Stimulated activated CD8-positive, alpha-beta memory T cell treated with anti-CD3 and anti-CD28 coated beads, Interleukin-15, amount 100 ng/mL, for 4 hours (primary cell): ENCODE measurements around the gene MYH14.
A peak's percentile ranks its signal among the peaks of the same experiment; 100 is the strongest.

Experiments
- DNase-seq, 2 donors: peaks; one replicate each; pipeline ENCODE4 v3.0.0-alpha.2; 2020; ENCODE audit warnings: low read depth in 2 of 2

The MYH14 gene

DNA sequence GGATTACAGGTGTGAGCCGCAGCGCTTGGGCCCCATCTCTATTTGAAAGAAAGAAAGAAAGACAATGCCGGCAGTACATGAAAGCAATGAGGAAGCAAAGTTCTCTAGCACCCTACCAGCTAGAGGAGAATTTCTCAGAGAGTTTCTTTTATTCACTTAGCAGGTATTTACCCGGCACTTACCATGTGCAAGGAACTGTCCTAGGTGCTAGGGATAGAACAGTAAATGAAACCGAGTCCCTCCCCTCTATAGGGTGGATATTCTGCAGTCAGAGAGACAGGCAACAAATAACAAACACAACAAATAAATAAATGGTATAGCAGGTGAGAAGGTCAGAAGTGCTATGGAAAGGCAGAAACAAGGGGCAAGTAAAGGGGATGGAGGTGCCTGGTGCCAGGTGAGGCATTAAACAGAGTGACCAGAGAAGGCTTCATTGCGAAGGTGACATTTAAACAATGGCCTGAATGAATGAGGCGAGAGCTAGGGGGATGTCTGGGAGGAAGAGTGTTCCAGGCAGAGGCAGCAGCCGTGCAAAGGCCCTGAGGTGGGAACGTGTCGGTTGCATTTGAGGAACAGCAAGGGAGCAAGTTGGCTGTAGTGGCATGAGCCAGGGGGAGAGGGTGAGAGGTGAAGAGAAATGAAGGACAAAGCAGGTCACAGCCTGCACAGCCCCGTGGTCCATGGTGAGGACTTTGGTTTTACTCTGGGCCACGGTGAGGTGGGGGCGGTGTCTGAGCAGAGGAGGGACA lies 10.8 kb upstream of the MYH14 start:
- DNase-seq = no peak

DNA sequence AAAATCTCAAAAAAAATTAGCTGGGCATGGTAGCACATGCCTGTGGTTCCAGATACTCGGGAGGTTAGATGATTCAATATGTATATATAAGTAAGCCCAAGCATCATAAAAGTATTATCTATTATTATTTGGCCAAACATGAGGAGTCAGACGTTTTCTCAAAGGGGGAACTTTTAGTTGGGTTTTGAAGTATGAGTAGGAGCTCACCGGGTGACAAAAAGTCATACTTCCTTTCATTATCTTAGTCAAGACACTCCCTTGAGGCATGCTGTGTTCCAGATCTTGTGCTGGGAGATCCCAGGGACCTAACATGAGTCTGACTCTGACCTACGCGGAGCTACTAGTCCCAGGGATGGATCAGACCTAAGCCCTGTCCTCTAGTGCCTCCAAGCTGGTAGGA lies 8.2 kb upstream of the MYH14 start:
- DNase-seq = no peak

DNA sequence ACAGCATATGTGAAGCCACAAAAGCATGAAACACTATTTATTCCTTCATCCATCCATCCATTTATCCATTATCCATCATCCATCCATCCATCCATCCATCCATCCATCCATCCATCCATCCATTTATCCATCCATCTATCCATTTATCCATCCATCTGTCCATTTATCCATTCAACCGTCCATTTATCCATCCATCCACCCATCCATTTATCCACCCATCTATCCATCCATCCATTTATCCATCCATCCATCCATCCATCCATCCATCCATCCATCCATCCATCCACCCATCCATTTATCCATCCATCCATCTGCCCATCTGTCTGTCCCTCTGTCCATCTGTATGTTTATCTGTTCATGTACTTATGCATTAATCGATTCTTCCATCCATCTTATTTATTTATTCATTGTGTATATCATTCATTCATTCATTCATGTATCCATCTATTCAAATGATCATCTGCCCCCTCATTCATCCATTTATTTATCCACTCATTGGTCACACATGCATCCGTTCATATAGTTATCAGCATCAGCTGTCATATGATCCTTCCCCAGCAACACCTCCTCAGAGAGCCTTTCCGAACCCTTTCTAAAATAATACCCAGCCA lies 7.0 kb upstream of the MYH14 start:
- no peak for DNase-seq

DNA sequence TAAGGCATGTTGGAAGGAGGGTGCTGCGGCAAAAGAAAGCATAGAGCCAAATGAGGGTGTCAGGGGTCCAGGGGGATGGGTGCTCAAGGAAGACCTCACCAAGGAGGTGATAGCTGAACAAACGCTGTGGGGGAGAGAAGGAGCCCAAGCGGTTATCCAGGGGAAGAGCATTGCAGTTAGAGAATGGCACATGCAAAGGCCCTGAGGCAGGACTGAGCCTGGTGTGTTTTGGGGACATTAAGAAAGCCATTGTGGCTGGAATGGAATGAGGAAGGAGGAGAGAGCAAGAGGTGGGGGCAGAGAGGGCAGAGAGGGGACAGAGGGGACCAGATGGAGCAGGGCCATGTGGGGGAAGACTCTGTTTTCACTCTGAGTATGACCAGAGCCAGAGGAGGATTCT lies 6.1 kb upstream of the MYH14 start:
- no peak for DNase-seq

DNA sequence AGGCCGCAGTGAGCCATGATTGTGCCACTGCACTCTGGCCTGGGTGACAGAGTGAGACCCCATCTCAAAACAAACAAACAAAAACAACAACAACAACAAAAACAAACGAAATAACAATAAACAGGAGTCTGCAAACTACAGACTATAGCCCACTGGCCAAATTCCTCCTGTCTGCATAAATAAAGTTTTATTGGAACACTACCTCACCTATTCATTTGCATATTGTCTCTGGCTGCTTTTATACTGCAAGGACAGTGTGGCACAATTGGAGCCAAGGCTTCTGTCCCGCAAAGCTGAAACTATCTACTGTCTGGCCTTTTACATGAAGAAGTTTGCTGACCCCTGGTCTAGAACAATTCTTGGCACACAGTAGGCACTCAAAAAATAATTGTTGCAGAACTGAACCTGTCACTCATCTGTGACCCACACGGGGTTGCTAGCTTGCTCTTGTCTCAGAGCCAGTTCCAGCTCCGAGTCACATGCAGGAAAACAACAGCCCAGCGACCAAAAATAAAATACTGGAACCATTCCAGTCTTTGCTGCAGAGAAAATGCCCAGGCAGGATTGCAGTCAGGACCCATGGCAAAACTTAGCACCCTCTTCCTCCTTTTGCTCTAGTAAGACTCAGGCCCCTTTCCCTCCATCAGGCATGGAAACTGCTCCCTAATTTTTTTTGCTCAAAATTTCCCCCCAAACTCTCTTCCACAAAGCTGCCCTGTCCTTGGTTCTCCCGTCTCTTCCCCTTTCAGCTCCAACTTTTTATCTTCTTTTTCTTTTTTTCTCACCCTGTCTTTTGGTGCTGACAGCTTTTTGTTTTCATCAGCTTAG lies 4.8 kb upstream of the MYH14 start:
- DNase-seq = no peak

DNA sequence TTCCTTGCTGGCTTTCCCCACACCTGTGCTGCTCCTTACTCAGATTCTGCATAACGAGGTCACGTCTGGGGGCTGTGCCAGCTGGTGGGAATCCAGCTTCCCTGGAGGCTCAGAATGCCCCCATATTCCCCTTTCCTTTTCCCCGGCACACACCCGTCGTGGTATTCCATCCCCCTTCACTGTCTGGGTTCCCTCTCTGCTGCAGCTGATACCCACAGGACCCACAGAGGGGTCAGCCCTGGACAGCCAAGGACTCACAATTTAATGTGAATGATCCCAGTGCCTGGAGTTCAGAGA lies 4.2 kb upstream of the MYH14 start:
- DNase-seq = no peak

DNA sequence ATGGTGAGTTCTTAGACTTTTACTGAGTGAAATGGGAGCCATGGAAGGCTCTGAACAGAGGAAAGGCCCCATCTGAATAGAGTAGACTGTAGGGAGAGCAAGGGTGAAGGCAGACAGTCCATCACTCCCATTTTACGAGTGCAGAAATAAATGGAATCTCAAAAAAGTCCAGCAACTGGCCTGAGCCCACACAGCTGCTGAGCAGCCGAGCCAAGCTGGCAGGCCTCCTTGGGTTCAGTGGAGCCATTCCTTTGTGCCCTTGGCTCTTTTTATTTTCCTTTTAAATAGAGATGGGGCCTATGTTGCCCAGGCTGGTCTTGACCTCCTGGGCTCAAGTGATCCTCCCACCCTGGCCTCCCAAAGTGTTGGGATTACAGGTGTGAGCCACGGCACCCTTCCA lies 1.0 kb upstream of the MYH14 start:
- no peak for DNase-seq

DNA sequence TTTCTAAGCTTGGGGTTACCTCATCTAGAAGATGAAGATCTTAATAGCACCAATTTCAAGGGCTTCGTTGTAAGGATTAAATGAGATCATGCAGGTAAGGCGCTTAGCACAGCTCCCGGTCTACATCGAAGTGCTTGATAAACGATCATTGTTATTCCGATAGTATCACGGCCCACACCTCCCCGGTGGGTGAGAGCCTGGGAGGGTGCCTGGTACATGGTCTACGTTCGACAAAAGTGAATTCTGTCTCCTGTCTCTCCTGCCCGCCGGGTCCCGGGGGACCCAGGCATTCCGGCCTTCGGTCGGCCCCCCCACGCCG lies 501 bp upstream of the MYH14 start:
- DNase-seq = no peak

DNA sequence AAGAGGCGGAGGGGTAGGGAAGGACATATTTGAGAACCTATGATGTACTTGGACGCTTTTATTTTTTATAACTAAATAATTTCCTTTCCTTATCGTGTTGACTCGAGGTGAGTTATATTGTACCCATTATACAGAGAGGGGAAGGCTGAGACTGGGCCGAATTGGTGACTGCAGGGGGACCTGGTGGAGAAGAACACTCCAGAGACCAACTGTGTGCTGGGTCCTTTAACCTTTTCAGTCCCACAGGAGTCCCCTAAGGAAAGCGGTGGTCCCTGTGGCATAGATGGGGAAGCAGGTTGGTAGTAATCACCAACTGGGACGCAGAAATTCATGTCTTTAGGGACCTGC lies 633 bp downstream of the MYH14 start:
- no peak for DNase-seq

DNA sequence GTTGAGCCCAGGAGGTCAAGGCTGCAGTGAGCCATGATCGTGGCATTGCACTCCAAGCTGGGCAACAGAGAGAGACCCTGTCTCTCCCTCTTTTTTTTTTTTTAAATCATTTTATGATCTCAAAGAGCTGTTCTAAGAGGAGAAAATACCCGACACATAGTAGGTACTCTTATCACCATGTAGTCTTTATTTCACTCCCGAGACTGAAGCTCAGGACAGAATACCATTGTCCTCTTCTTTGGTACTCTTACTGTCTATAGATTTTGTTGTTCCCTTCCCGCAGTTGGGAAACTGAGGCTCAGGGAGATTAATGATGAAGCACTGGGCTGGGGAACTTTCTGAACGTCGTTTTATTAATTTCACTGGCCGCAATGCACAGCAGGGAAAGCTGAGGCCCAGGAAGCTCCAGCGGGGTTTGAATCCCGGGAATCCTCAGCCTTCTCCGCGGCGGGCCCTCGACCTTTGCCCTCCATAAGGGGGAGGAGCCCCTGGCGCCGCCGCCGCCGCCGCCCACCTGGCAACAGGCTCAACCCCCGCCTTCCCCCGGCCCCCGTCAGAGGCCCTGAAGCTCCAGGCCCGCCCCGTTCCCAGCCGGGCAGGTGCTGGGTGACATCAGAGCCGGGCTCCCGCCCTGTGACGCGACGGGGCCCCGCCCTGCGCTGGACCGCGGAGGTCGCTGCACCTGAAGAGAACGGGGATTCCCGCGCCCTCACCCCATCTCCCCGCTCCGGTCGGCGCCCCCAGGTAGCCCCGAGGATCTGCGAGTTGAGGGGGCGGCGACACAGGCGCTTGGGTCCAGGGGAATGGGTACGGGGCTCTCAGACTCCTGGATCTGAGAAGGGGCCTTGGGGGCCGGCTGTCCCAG lies 1.6 kb downstream of the MYH14 start:
- peak in 1 of 2 donors; percentile 7 for DNase-seq

DNA sequence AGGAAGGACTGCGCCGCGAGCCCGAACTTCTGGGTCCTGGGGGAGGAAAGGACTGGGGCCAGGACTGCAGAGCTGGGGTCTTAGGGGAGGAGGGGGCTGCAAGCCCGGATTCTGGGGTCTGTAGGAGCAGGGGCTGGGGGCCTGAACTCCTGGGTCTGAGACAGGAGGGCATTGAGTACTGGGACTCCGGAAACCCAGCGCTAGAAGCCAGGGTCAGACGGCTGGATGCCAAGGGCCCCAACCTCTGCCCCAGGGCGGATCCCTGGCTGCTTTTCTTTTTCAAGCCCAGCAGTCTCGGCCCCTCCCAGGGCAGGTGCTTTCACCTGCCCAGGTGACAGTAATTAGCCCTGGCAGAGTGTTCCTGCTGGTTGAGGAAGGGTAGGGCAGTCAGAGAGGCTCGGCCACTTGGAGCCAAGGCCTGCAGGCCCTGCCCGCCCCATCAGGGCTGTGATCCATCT lies 2.3 kb downstream of the MYH14 start:
- DNase-seq = no peak

DNA sequence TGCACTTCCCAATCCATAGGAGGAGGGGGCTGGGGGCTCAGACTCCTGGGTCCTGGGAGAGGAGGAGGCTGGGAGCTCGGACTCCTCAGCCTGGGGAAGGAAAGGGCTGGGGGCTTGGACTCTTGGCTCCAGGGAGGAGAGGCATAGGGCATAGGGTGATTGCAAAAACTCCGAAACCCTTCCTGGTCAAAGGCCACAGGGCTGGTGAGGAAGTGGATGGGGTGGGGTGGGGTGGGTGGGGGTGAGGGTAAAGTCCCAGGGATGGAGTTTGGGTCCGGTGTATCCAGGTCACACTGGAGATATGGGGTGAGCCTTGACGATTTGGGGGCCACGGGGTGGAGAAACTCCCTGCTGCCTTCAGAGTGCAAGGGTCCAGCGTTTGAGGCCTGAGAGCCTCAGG lies 2.8 kb downstream of the MYH14 start:
- DNase-seq = no peak

DNA sequence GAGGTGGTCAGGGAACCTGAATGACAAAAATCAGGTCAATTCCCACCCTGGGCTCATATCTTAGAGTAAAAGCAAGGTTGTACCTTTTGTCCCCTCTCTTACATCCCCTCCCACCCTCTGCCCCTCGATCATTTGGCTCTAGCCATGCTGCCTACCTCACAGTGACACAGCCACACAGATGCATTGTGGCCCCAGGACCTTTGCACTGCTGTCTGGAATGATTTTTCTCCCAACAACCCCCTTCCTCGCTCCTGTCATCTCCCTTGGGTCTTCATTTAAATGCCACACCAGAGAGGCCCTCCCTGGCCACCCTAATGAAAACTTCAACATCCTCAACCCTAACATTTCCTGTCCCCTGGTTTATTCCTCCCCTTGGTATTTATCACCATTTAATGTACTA lies 4.3 kb downstream of the MYH14 start:
- DNase-seq = no peak

DNA sequence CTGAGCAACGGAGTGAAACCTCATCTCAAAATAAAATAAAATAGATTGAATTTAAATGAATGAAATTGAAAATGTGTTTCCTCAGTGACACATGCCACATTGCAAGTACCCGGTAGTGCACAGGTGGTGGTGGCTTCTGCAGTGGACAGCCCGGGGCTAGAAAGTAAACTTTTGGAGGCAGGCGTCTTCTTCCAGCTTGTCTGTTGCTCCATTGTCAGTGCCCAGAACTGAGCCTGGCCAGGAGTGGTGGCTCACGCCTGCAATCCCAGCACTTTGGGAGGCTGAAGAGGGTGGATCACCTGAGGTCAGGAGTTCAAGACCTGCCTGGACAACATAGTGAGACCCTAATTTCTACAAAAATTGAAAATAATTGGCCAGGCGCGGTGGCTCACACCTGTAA lies 5.7 kb downstream of the MYH14 start:
- DNase-seq = no peak

DNA sequence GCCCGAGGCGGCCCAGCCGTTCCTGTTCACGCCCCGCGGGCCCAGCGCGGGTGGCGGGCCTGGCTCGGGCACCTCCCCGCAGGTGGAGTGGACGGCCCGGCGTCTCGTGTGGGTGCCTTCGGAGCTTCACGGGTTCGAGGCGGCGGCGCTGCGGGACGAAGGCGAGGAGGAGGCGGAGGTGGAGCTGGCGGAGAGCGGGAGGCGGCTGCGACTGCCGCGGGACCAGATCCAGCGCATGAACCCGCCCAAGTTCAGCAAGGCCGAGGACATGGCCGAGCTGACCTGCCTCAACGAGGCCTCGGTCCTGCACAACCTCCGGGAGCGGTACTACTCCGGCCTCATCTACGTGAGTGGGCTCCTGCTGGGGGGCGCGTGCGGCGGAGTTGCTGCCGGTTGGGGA lies 7.0 kb downstream of the MYH14 start:
- no peak for DNase-seq

DNA sequence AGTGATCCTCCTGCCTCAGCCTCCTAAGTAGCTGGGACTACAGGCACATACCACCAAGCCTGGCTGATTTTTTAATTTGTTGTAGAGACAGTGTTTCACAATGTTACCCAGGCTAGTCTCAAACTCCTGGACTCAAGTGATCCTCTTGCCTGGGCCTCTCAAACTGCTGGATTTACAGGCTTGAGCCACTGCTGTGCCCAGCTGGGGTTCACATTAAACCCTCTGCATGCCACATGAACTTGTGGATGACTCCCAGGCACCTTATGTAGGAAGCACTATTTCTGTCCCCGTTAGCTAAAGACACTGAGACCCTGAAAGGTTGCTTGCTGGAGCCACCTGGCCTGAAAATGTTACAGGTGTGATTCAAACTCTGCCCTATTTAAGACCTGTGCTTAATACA lies 10.5 kb downstream of the MYH14 start:
- no peak for DNase-seq

DNA sequence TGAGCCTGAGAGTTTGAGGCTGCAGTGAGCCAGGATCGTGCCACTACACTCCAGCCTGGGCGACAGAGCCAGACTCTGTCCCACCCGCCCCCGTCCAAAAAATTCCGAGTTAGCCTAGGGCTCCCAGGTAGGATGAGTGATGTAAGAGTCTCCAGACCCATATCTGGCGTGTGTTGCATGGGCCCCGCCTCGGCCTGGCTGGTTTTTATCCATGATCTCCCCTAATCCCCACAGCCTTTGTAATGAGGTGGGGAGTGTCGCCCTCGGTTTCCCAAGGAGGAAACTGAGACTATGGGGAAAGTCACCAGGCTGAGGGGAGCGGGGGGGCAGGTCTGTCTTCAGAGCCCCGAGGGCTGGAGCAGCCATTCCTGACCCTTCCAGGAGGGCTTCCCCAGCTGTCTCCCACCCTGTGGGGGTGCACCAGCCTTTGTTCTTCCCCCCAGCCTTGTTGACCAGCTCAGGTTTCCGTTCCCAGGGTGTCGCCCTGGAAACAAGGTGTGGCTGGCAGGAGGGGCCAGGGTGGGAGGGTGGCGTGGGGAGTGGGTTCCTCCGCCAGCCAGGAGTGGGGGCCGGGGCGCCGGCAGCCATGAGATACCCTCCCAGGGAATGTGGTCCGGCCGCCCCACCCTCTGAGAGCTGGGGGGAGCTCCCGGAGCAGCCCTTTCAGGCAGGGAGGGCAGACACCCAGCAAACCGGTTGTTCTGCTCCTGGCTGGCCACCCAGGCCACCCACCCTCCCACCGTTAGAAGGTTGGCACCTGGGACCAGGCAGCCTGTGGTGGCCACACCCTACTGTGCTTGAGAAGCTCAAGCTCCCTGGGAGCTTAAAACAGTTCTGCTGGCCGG lies 11.5 kb downstream of the MYH14 start:
- DNase-seq = no peak

DNA sequence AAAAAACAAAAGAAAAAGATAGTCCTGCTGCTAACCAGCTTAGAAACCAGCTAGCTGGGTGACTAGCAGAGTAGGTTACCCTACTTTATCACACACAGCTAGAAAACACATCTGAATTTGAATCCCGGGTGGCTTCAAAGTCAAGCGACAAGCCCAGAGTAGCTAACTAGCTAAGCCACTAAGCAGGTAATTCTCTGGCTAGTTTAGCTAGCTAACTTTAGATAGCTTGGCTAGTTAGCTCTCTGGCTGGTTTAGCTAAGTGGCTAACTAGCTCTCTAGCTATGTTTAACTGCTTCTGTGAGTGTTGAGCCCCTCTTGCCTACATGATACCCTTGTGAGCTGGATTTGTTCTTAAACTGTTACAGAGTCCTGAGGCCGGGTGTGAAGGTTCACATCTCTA lies 12.4 kb downstream of the MYH14 start:
- no peak for DNase-seq

DNA sequence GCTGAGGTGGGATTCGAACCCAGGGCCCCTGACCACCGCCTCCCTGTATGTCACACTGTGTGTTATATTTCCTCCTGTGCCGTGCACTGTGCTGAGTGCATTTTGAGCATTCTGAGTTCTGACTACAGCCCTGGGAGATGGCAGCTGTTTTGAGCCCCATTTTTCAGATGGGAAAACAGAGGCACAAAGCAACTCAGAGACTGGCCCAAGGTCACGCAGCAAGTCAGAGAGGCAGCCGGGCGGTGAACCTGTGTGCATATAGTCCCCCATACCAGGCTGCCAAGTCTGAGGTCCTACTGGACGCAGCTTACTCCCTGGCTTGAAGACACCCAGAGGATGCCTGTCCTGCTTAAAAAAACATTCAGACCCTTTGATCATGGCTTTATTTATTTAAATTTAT lies 17.7 kb downstream of the MYH14 start:
- DNase-seq = no peak

DNA sequence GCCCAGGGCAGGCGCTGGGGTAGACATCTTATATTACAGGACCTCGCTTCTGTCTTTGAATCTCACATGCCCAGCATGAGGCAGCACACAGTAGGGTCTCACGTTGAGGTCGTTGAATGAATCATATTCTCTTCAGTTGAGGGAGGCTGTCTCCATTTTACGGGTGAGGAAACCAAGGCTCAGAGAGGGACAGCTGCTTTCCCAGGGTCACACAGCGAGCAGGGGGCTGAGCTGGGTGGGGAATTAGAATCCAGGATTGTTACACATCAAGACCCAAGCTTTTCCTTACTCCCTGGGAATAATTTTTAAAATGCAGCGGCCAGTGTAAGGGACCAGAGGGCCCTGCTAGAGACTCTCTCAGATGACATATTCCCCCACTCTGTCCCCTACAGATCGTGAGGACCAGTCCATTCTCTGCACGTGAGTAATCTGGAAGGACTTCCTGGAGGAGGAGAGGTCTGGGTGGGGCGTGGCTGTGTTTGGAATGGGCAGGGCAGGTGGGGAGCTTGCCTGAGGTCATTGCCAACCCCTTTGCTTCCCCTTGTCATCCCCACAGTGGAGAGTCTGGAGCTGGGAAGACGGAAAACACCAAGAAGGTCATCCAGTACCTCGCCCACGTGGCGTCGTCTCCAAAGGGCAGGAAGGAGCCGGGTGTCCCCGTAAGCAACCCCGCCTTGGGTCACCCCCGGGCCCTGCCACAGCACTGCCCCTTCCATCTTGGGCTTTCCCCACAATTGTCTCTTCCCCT lies 19.4 kb downstream of the MYH14 start:
- DNase-seq = no peak

DNA sequence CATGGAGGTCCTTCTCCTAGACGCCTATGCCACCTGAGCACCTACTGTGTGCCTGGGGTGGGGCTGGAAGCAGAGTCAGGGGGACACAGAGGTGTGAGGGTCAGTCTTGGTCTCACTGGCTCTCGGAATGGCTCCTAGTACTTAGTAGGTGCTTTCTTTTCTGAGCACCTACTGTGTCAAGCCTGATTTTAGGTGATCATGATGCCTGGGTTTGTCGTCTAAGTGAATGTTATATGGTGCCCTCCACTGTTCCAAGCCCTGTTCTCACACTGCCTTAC lies 20.0 kb downstream of the MYH14 start:
- no peak for DNase-seq
